HepG2 (cell line): ENCODE results near the gene OSER1. TPM values are rescaled to one million over a fixed set of nuclear protein-coding genes. Genes with fewer than 3 reads are reported as not detected.

ENCODE experiments used
- ATF6 ChIP-seq: sonication (generic); formaldehyde crosslinking; conservative IDR thresholded peaks from 2 replicates; pipeline ENCODE4 v1.4.0; 2020; ENCODE audit warnings: missing genetic modification reagents
- CTCF ChIP-seq: sonication (generic); formaldehyde crosslinking; IDR thresholded peaks from 2 replicates; pipeline ENCODE4 v1.5.0; 2020; ENCODE audit warnings: mild to moderate bottlenecking, missing genetic modification reagents, moderate library complexity
- DNMT3B ChIP-seq: conservative IDR thresholded peaks from 2 replicates; pipeline ENCODE4 v1.6.1; 2016; ENCODE audit warnings: missing biosample characterization, control low read depth
- FOSL1 ChIP-seq: sonication (generic); formaldehyde crosslinking; IDR thresholded peaks from 2 replicates; pipeline ENCODE4 v1.9.0; 2021; ENCODE audit warnings: missing genetic modification reagents, borderline replicate concordance
- GPN1 ChIP-seq: sonication (generic); formaldehyde crosslinking; IDR thresholded peaks from 2 replicates; pipeline ENCODE4 v1.5.1; 2020; ENCODE audit warnings: missing genetic modification reagents, borderline replicate concordance
- HIC2 ChIP-seq: sonication (generic); formaldehyde crosslinking; IDR thresholded peaks from 2 replicates; pipeline ENCODE4 v1.9.0; 2022; ENCODE audit warnings: low read depth, missing genetic modification reagents
- HINFP ChIP-seq: sonication (generic); formaldehyde crosslinking; IDR thresholded peaks from 2 replicates; pipeline ENCODE4 v1.4.0; 2020; ENCODE audit warnings: low read depth, mild to moderate bottlenecking, missing genetic modification reagents
- HMGXB3 ChIP-seq: sonication (generic); formaldehyde crosslinking; IDR thresholded peaks from 2 replicates; pipeline ENCODE4 v1.4.0; 2020; ENCODE audit warnings: missing genetic modification reagents, borderline replicate concordance
- MEIS1 ChIP-seq: sonication (generic); formaldehyde crosslinking; IDR thresholded peaks from 2 replicates; pipeline ENCODE4 v1.9.0; 2021; ENCODE audit warnings: mild to moderate bottlenecking, missing genetic modification reagents, moderate library complexity, borderline replicate concordance
- RAD51 ChIP-seq: fragments of 450-650 bp; IDR thresholded peaks from 2 replicates; pipeline ENCODE4 v1.6.1; 2016; ENCODE audit warnings: borderline replicate concordance
- STAG1 ChIP-seq: sonication (generic); formaldehyde crosslinking; IDR thresholded peaks from 2 replicates; pipeline ENCODE4 v1.4.0; 2020; ENCODE audit warnings: missing genetic modification reagents
- ZNF333 ChIP-seq: sonication (generic); formaldehyde crosslinking; IDR thresholded peaks from 2 replicates; pipeline ENCODE4 v1.4.0; 2020; ENCODE audit warnings: mild to moderate bottlenecking, missing genetic modification reagents, borderline replicate concordance
- ZNF740 ChIP-seq: sonication (generic); formaldehyde crosslinking; IDR thresholded peaks from 2 replicates; pipeline ENCODE4 v1.4.0; 2020; ENCODE audit warnings: missing genetic modification reagents
- ZNF749 ChIP-seq: sonication (generic); formaldehyde crosslinking; IDR thresholded peaks from 2 replicates; pipeline ENCODE4 v1.8.0; 2022; ENCODE audit warnings: mild to moderate bottlenecking, missing genetic modification reagents, moderate library complexity, borderline replicate concordance
- ZNF816 ChIP-seq: sonication (generic); formaldehyde crosslinking; IDR thresholded peaks from 2 replicates; pipeline ENCODE4 v1.8.0; 2022; ENCODE audit warnings: missing genetic modification reagents, mild to moderate bottlenecking, borderline replicate concordance
- polyA plus RNA-seq, 8 experiments: library from polyadenylated mRNA; depleted of rRNA in 3 of 8; stranded (reverse) in 7 of 8; unstranded in 1 of 8; fragments of >200 nt; fragmentation: Illumina TruSeq in 4 of 8; extraction: Trizol in 4 of 8; gene quantifications; 2 replicates each; pipeline versions ENCODE4 v1.2.1 to v1.2.3, GENCODE V29; 2011 to 2016; ENCODE audit warnings: low read depth in 4 of 8, missing spikeins in 1 of 8, mixed read lengths in 1 of 8; ENCODE audit not compliant: insufficient read depth in 1 of 8
- total RNA-seq, 5 experiments: library from RNA; depleted of rRNA; stranded (reverse); fragments of >200 nt; fragmentation: Illumina TruSeq; extraction: Trizol; gene quantifications; 2 replicates each; pipeline ENCODE4 v1.2.3, GENCODE V29; 2016; ENCODE audit warnings: low read depth in 1 of 5

OSER1 gene
- total and polyA plus RNA-seq, 2 of the 13 experiments (the other 11 are each of a cell fraction or from before 2014, with no cell fraction given) = 71.2 to 71.5 TPM

GRCh38 chr20:44247586-44248409 is 37.2 kb upstream of the OSER1 start (continued):
- TF ChIP-seq HMGXB3 (CRISPR knock-in tag) (peak; percentile 96), HINFP (CRISPR knock-in tag) (peak; percentile 93; the same call in 1 of the 2 replicates), ATF6 (CRISPR knock-in tag) (peak; percentile 99; the same call in 1 of the 2 replicates), STAG1 (CRISPR knock-in tag) (peak; percentile 90), CTCF (CRISPR knock-in tag) (peak; percentile 87), FOSL1 (CRISPR knock-in tag) (peak; percentile 59), GPN1 (CRISPR knock-in tag) (peak; percentile 96), ZNF740 (CRISPR knock-in tag) (peak; percentile 88; the same call in 1 of the 2 replicates), DNMT3B (CRISPR knock-in tag) (peak; percentile 99), MEIS1 (peak; percentile 90), ZNF333 (CRISPR knock-in tag) (peak; percentile 99), ZNF816 (CRISPR knock-in tag) (peak; percentile 78; the same call in 1 of the 2 replicates), ZNF749 (peak; percentile 96; the same call in 1 of the 2 replicates), RAD51 (no peak), HIC2 (peak; percentile 77; the same call in 1 of the 2 replicates)
